Measurements from ENCODE around the gene KAZN. TPM values are rescaled to one million over a fixed set of nuclear protein-coding genes. Genes with fewer than 3 reads are reported as not detected.

KAZN gene
- total and polyA plus RNA-seq, 2 of the 8 experiments (the other 6 are each of a cell fraction or from before 2014, with no cell fraction given): 3.7 to 11.8 TPM

GRCh38 chr1:15045123-15045522 lies 446.6 kb downstream of the KAZN start (continued):
- TF ChIP-seq SIN3A (conservative IDR thresholded peaks at IDR 0.05 in 1 of 2, IDR thresholded peaks at IDR 0.05 in 1 of 2; ENCODE audit: low read depth in 1 of 2, low read length in 2 of 2): no peak
- no peak for TF ChIP-seq CHD7 (IDR thresholded peaks at IDR 0.05; ENCODE audit: insufficient replicate concordance, low read length)
- no peak for TF ChIP-seq SRF (IDR thresholded peaks at IDR 0.05; ENCODE audit: low read depth, low read length)
- TF ChIP-seq BRCA1 (IDR thresholded peaks at IDR 0.05; ENCODE audit: low read depth, low read length): no peak
- no peak for TF ChIP-seq TAF7 (optimal IDR thresholded peaks at IDR 0.05; ENCODE audit: borderline replicate concordance, low read depth, low read length)
